Measurements from ENCODE around the gene DISP1. TPM values are rescaled to one million over a fixed set of nuclear protein-coding genes. Genes with fewer than 3 reads are reported as not detected.

Gene DISP1, protein sequence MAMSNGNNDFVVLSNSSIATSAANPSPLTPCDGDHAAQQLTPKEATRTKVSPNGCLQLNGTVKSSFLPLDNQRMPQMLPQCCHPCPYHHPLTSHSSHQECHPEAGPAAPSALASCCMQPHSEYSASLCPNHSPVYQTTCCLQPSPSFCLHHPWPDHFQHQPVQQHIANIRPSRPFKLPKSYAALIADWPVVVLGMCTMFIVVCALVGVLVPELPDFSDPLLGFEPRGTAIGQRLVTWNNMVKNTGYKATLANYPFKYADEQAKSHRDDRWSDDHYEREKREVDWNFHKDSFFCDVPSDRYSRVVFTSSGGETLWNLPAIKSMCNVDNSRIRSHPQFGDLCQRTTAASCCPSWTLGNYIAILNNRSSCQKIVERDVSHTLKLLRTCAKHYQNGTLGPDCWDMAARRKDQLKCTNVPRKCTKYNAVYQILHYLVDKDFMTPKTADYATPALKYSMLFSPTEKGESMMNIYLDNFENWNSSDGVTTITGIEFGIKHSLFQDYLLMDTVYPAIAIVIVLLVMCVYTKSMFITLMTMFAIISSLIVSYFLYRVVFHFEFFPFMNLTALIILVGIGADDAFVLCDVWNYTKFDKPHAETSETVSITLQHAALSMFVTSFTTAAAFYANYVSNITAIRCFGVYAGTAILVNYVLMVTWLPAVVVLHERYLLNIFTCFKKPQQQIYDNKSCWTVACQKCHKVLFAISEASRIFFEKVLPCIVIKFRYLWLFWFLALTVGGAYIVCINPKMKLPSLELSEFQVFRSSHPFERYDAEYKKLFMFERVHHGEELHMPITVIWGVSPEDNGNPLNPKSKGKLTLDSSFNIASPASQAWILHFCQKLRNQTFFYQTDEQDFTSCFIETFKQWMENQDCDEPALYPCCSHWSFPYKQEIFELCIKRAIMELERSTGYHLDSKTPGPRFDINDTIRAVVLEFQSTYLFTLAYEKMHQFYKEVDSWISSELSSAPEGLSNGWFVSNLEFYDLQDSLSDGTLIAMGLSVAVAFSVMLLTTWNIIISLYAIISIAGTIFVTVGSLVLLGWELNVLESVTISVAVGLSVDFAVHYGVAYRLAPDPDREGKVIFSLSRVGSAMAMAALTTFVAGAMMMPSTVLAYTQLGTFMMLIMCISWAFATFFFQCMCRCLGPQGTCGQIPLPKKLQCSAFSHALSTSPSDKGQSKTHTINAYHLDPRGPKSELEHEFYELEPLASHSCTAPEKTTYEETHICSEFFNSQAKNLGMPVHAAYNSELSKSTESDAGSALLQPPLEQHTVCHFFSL (N-terminal part only)
- total RNA-seq: 1 to 10 TPM; 2.6 to 2.7 TPM

- Mint-ChIP-seq H3K36me3 (peaks cover 2% of the 10 kb centered on the region), H3K27ac (peak within 1 kb of the TSS; percentile 90), H3K4me3 (peak within 1 kb of the TSS; percentile 96), H3K4me1 (peaks cover 18% of the 10 kb centered on the region), H3K9me3 (no peaks in the 10 kb centered on the region), H3K27me3 (peaks cover 8% of the 10 kb centered on the region)
- DNase-seq: peak; percentile 78
- ATAC-seq (ENCODE audit: low read depth): peak; percentile 97
- POLR2A ChIA-PET: no interaction called here
These were observed at the start of gene DISP1 for GRCh38 chr1:222814536-222815439. TSS of gene DISP1 (plus strand) at chr1:222815039. CDS start at chr1:222942824, 127,785 bp downstream.

GRCh38 chr1:222767152-222767571 is 47.7 kb upstream of the DISP1 start:
- DNase-seq (no peak), ATAC-seq (ENCODE audit: low read depth) (peak; percentile 33)
- Mint-ChIP-seq H3K27me3 (peaks cover 13% of the 10 kb centered on the region), H3K27ac (no peak overlapping the region), H3K36me3 (peaks cover 2% of the 10 kb centered on the region), H3K4me3 (no peak overlapping the region), H3K9me3 (peaks cover 27% of the 10 kb centered on the region), H3K4me1 (peaks cover 11% of the 10 kb centered on the region)
- POLR2A ChIA-PET: no interaction called here

GRCh38 chr1:222768592-222768991 is 46.2 kb upstream of the DISP1 start:
- Mint-ChIP-seq H3K27me3 (peaks cover 9% of the 10 kb centered on the region), H3K4me1 (peaks cover 17% of the 10 kb centered on the region), H3K36me3 (peaks cover 2% of the 10 kb centered on the region), H3K9me3 (peaks cover 26% of the 10 kb centered on the region), H3K27ac (no peak overlapping the region), H3K4me3 (no peak overlapping the region)
- DNase-seq (no peak), ATAC-seq (ENCODE audit: low read depth) (no peak)
- POLR2A ChIA-PET: no interaction called here

GRCh38 chr1:222769181-222769580 is 45.7 kb upstream of the DISP1 start:
- peaks cover 24% of the 10 kb centered on the region for H3K9me3 Mint-ChIP-seq
- DNase-seq (no peak), ATAC-seq (ENCODE audit: low read depth) (no peak)
- H3K4me1 Mint-ChIP-seq: peaks cover 17% of the 10 kb centered on the region
- no peak overlapping the region for H3K27ac Mint-ChIP-seq
- H3K27me3 Mint-ChIP-seq: peaks cover 4% of the 10 kb centered on the region
- POLR2A ChIA-PET: no interaction called here
- peaks cover 2% of the 10 kb centered on the region for H3K36me3 Mint-ChIP-seq
- no peak overlapping the region for H3K4me3 Mint-ChIP-seq

- POLR2A ChIA-PET: no interaction called here
- peaks cover 2% of the 10 kb centered on the region for H3K36me3 Mint-ChIP-seq
- H3K9me3 Mint-ChIP-seq: peaks cover 22% of the 10 kb centered on the region
- H3K4me1 Mint-ChIP-seq: peaks cover 16% of the 10 kb centered on the region
- peaks cover 5% of the 10 kb centered on the region for H3K27me3 Mint-ChIP-seq
- H3K4me3 Mint-ChIP-seq: no peak overlapping the region
- DNase-seq (no peak), ATAC-seq (ENCODE audit: low read depth) (no peak)
- no peak overlapping the region for H3K27ac Mint-ChIP-seq
These were observed 44.7 kb upstream of the DISP1 start for GRCh38 chr1:222769971-222770620.

- POLR2A ChIA-PET: no interaction called here
- Mint-ChIP-seq H3K4me1 (peaks cover 8% of the 10 kb centered on the region), H3K9me3 (peaks cover 15% of the 10 kb centered on the region), H3K27me3 (peaks cover 9% of the 10 kb centered on the region), H3K27ac (peak overlapping the region; percentile 21), H3K36me3 (no peaks in the 10 kb centered on the region), H3K4me3 (peak overlapping the region; percentile 18)
- ATAC-seq (ENCODE audit: low read depth): peak; percentile 50
- DNase-seq: no peak
These were observed 41.9 kb upstream of the DISP1 start for GRCh38 chr1:222772996-222773379.

- Mint-ChIP-seq H3K9me3 (no peaks in the 10 kb centered on the region), H3K36me3 (no peaks in the 10 kb centered on the region), H3K4me3 (no peak overlapping the region), H3K27ac (no peak overlapping the region), H3K27me3 (peaks cover 18% of the 10 kb centered on the region), H3K4me1 (peaks cover 5% of the 10 kb centered on the region)
- POLR2A ChIA-PET: no interaction called here
- no peak for DNase-seq
- no peak for ATAC-seq (ENCODE audit: low read depth)
These were observed 37.4 kb upstream of the DISP1 start for GRCh38 chr1:222777463-222777862.

DNA sequence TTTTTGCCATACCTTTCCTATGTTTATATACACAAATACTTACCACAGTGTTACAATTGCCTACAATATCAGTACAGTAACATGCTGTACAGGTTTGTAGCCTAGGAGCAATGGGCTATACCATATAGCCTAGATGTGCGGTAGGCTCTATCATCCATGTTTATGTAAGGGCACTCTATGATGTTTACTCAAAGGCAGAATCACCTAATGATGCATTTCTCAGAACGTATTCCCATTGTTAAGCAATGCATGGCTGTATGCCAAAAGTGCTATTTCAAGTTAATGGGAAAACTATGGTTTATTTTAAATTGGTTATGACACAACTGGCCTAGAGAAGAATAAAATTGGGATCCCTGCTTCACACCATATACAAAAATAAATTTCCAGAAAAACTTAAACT is 36.9 kb upstream of the DISP1 start:
- no peak for ATAC-seq (ENCODE audit: low read depth)
- no peak for DNase-seq
- Mint-ChIP-seq H3K36me3 (no peaks in the 10 kb centered on the region), H3K4me1 (no peaks in the 10 kb centered on the region), H3K27me3 (peaks cover 23% of the 10 kb centered on the region), H3K4me3 (no peak overlapping the region), H3K27ac (no peak overlapping the region), H3K9me3 (no peaks in the 10 kb centered on the region)
- POLR2A ChIA-PET: no interaction called here

- ATAC-seq (ENCODE audit: low read depth) (no peak), DNase-seq (no peak)
- Mint-ChIP-seq H3K4me1 (no peaks in the 10 kb centered on the region), H3K9me3 (no peaks in the 10 kb centered on the region), H3K4me3 (no peak overlapping the region), H3K36me3 (no peaks in the 10 kb centered on the region), H3K27ac (no peak overlapping the region), H3K27me3 (peaks cover 37% of the 10 kb centered on the region)
- POLR2A ChIA-PET: no interaction called here
These were observed 33.6 kb upstream of the DISP1 start for GRCh38 chr1:222781251-222781650.

GRCh38 chr1:222783051-222783450 is 31.8 kb upstream of the DISP1 start:
- Mint-ChIP-seq H3K27me3 (peaks cover 36% of the 10 kb centered on the region), H3K9me3 (no peaks in the 10 kb centered on the region), H3K4me1 (no peaks in the 10 kb centered on the region), H3K4me3 (no peak overlapping the region), H3K27ac (no peak overlapping the region), H3K36me3 (no peaks in the 10 kb centered on the region)
- no peak for ATAC-seq (ENCODE audit: low read depth)
- POLR2A ChIA-PET: no interaction called here
- DNase-seq: no peak

DNA sequence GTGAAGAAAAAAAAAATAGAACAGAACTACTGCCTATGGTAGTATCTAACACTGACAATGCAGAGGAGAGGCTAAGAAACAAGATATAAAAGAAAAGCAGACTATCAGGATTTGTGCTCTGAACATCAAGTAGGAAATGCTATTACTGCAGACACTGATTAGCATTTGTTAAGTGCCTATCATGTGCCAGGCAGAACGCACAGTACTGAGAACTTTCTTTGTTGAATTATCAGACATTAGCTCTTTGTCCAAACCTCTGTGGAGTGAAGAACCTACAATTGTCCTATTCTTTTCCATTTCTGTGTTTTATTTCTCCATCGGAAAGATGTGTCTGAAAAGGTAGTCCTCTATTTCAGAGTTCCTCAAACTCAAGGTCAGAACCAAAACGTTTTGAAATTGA is 30.5 kb upstream of the DISP1 start:
- Mint-ChIP-seq H3K4me3 (no peak overlapping the region), H3K36me3 (no peaks in the 10 kb centered on the region), H3K27me3 (peaks cover 36% of the 10 kb centered on the region), H3K27ac (no peak overlapping the region), H3K4me1 (no peaks in the 10 kb centered on the region), H3K9me3 (no peaks in the 10 kb centered on the region)
- DNase-seq (no peak), ATAC-seq (ENCODE audit: low read depth) (no peak)
- POLR2A ChIA-PET: no interaction called here

- Mint-ChIP-seq H3K4me3 (no peak overlapping the region), H3K27me3 (peaks cover 36% of the 10 kb centered on the region), H3K27ac (no peak overlapping the region), H3K36me3 (peaks cover 2% of the 10 kb centered on the region), H3K4me1 (no peaks in the 10 kb centered on the region), H3K9me3 (peaks cover 4% of the 10 kb centered on the region)
- DNase-seq (no peak), ATAC-seq (ENCODE audit: low read depth) (no peak)
- POLR2A ChIA-PET: no interaction called here
These were observed 29.9 kb upstream of the DISP1 start for GRCh38 chr1:222784916-222785315.

All from activated naive CD8-positive, alpha-beta T cell treated with anti-CD3 and anti-CD28 coated beads, Interleukin-2, amount 10 ng/mL, durations not matched to agents 7 days and 5 days (primary cell).